Nephron progenitor cell (in vitro differentiated cells): Measurements from ENCODE around the gene IDH2.
"Not testable (repeated sequence)": the region's sequence is repeated elsewhere in the genome, so short reads cannot be mapped to it uniquely, and the experiment has no call there.

Source experiments
- DNase-seq: peaks from one replicate; pipeline ENCODE4 v3.0.0; 2021
- H3K27ac Mint-ChIP-seq: 2 replicates; pipeline ENCODE4 v1.8.0; 2021; ENCODE audit warnings: mild to moderate bottlenecking, moderate library complexity, mixed read lengths
- H3K27me3 Mint-ChIP-seq: 2 replicates; pipeline ENCODE4 v1.8.0; 2021; ENCODE audit warnings: mild to moderate bottlenecking, low read depth, mixed read lengths; ENCODE audit not compliant: poor library complexity
- H3K36me3 Mint-ChIP-seq: 2 replicates; pipeline ENCODE4 v1.8.0; 2021; ENCODE audit warnings: low read depth, mixed read lengths
- H3K4me1 Mint-ChIP-seq: 2 replicates; pipeline ENCODE4 v1.8.0; 2021; ENCODE audit warnings: mixed read lengths
- H3K4me3 Mint-ChIP-seq: 2 replicates; pipeline ENCODE4 v1.8.0; 2021; ENCODE audit warnings: mild to moderate bottlenecking, moderate library complexity, mixed read lengths
- H3K9me3 Mint-ChIP-seq: 2 replicates; pipeline ENCODE4 v1.8.0; 2021; ENCODE audit warnings: mild to moderate bottlenecking, moderate library complexity, mixed read lengths
- TF ChIP-seq, protein P1 (sequence below): fragments of 200-600 bp; sonication (generic); IDR thresholded peaks from 2 replicates; pipeline ENCODE4 v1.5.0; 2021; ENCODE audit warnings: antibody characterized with exemption

Gene IDH2

DNA sequence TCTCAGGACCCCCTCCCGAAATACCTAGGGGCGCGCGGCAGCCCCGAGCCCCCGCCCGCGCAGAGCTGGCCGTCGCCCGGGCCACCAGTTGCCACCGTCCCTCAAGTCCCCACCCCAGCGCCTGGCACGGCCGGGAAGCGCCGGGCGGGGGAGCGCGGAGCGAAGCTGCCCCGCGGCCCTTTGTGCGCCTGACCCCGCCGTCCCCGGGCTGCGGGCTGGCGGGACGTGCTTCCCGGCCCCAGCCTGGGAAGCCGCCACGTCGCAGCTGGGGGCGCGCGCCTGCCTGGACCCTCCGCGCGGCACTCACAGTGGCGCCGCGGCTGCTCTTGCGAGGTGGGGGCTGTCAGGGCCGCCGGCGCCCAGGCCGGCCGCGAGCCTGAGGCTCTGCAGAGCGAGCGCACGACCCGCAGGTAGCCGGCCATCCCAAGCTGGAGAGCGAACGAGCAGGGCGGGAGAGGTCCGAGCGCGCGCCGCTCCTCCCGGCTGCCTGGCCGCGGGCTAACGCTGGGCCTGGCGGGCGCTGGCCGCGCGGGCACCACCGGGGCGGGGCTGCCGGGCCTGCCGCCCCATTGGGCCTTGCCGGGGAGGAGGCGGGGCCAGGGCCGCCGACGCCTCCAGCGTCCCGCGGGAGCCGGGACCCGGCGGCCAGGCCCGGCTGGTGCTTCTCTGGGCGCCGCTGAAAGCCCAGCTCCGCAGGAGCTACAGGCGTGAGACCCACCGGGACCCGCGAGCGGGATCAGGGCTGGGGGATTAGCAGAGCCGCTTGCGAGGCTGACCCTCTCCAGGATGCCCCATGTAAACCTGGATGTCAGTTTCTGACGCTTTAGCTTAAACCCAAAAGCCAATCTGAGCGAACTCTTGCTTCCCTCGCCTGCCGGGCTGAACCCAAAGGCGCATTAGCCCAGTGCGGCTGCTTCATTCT is at the start of gene IDH2:
Gene IDH2, minus strand, starts transcription at position 500 of the 922 bp plus-strand sequence. Its CDS starts 78 bp downstream, at position 422.
- no peaks in the 10 kb centered on the region for H3K9me3 Mint-ChIP-seq
- H3K27ac Mint-ChIP-seq: no peak within 1 kb of the TSS
- peak; percentile 87 for DNase-seq
- peaks cover 26% of the 10 kb centered on the region for H3K27me3 Mint-ChIP-seq
- TF ChIP-seq, protein P1, sequence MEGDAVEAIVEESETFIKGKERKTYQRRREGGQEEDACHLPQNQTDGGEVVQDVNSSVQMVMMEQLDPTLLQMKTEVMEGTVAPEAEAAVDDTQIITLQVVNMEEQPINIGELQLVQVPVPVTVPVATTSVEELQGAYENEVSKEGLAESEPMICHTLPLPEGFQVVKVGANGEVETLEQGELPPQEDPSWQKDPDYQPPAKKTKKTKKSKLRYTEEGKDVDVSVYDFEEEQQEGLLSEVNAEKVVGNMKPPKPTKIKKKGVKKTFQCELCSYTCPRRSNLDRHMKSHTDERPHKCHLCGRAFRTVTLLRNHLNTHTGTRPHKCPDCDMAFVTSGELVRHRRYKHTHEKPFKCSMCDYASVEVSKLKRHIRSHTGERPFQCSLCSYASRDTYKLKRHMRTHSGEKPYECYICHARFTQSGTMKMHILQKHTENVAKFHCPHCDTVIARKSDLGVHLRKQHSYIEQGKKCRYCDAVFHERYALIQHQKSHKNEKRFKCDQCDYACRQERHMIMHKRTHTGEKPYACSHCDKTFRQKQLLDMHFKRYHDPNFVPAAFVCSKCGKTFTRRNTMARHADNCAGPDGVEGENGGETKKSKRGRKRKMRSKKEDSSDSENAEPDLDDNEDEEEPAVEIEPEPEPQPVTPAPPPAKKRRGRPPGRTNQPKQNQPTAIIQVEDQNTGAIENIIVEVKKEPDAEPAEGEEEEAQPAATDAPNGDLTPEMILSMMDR: no peak
- H3K36me3 Mint-ChIP-seq: no peaks in the 10 kb centered on the region
- peaks cover 85% of the 10 kb centered on the region for H3K4me1 Mint-ChIP-seq
- peak within 1 kb of the TSS; percentile 87 for H3K4me3 Mint-ChIP-seq

DNA sequence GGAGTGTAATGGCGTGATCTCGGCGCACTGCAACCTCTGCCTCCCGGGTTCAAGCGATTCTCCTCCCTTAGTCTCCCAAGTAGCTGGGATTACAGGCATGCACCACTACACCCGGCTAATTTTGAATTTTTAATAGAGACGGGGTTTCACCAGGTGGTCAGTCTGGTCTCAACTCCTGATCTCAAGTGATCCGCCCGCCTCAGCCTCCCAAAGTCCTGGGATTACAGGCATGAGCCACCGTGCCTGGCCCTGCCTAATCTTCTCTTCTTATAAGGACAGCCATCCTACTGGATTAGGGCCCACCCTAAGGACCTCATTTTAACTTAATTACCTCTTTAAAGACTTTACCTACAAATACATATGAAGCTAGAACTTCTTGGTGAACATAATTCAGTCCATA is 48.3 kb upstream of the IDH2 start:
- H3K27me3 Mint-ChIP-seq, H3K4me3 Mint-ChIP-seq, H3K36me3 Mint-ChIP-seq, H3K9me3 Mint-ChIP-seq, DNase-seq: not testable (repeated sequence)
- H3K27ac Mint-ChIP-seq: peak overlapping the region; percentile 43
- H3K4me1 Mint-ChIP-seq: peaks cover 36% of the 10 kb centered on the region

DNA sequence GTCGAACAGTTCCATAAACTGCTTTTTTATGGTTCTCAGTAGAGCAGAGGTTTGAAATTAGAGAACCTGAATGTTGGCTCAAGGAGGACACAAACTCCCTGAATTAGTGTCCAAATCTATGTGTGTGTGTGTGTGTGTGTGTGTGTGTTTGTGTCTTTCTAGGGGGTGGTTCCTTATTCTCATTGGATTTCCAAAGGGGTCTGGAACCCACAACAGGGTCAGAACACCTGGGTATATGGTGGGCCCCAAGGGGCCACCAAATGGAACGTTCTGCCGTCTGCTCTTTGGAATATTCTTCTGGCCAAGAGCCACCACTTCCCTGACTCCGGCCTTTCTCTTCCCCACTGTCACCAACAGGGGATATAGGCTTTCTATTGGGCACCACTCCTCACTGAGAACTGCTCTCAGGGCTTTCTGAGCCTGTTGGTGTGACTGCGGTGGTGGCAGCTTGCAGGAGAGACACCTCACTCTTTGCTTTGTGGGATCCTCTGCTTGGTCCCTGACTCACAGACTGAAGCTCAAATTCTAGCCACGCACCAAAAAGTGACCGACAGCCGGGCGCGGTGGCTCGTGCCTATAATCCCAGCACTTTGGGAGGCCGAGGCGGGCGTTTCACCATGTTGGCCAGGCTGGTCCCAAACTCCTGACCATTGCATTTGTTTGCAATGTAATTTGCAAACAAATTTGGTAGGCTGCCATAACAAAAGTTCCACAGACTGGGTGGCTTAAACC is 47.5 kb upstream of the IDH2 start:
- H3K27me3 Mint-ChIP-seq: peaks cover 5% of the 10 kb centered on the region
- H3K4me3 Mint-ChIP-seq: no peak overlapping the region
- DNase-seq: no peak
- peak overlapping the region; percentile 68 for H3K27ac Mint-ChIP-seq
- no peaks in the 10 kb centered on the region for H3K36me3 Mint-ChIP-seq
- H3K9me3 Mint-ChIP-seq: no peaks in the 10 kb centered on the region
- TF ChIP-seq, protein P1: no peak
- H3K4me1 Mint-ChIP-seq: peaks cover 44% of the 10 kb centered on the region

DNA sequence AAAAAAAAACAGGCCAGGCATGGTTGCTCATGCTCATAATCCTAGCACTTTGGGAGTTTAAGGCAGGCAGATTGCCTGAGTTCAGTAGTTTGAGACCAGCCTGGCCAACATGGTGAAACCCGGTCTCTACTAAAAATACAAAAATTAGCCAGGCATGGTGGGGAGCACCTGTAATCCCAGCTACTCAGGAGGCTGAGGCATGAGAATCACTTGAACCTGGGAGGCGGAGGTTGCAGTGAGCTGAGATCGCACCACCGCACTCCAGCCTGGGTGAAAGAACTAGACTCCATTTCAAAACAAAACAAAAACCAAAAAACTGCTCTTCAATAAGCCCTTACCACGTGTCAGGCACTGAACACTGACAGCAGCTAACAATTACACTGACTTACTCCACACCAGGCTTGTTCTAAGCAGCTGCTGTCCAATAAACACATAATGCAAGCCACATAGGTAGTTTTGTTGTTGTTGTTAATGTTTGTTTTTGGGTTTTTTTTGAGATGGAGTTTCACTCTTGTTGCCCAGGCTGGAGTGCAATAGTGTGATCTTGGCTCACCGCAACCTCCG is 44.0 kb upstream of the IDH2 start:
- peaks cover 59% of the 10 kb centered on the region for H3K4me1 Mint-ChIP-seq
- not testable (repeated sequence) for H3K36me3 Mint-ChIP-seq, H3K27me3 Mint-ChIP-seq, H3K4me3 Mint-ChIP-seq, H3K27ac Mint-ChIP-seq, H3K9me3 Mint-ChIP-seq, DNase-seq

DNA sequence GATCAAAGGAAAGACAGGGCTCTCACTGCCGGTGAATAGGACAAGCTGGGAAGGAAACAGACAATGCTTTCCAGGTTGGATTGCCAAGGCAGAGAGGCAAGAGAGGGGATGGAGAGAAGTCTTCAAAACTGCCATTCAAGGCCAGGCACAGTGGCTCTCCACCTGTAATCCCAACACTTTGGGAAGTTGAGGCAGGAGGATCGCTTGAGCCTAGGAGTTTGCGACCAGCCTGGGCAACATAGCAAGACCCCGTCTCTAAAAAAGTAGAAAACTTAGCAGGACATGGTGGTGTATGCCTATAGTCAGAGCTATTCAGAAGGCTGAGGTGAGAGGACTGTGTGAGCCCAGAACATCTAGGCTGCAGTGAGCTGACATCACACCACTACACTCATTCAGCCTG is 43.5 kb upstream of the IDH2 start:
- TF ChIP-seq, protein P1: no peak

DNA sequence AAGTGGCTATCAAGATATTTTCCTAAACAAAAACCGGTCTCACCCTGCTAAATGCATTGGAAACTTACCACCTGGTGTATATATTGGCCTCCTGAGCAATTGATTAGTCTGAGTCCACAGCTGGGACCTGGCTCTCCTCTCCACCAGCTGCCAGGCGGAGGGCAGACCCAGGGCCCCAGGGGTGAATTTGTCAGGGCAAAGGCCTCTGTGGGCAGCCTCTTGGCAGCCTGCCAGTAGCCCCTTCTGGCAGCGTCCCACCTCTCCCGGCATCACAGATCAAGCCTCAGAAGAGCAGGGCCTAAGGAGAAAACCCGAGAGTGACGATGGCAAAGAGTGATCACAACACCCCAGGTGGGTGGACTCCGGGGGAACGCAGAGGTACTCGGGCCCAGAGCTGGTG is 43.0 kb upstream of the IDH2 start:
- no peaks in the 10 kb centered on the region for H3K9me3 Mint-ChIP-seq
- no peaks in the 10 kb centered on the region for H3K36me3 Mint-ChIP-seq
- TF ChIP-seq, protein P1: no peak
- no peak overlapping the region for H3K4me3 Mint-ChIP-seq
- no peak overlapping the region for H3K27ac Mint-ChIP-seq
- H3K4me1 Mint-ChIP-seq: peaks cover 54% of the 10 kb centered on the region
- DNase-seq: no peak
- peaks cover 4% of the 10 kb centered on the region for H3K27me3 Mint-ChIP-seq

More for the DNA sequence above, 43.5 kb upstream of the IDH2 start:
- Mint-ChIP-seq H3K4me1 (peaks cover 59% of the 10 kb centered on the region), H3K4me3 (no peak overlapping the region), H3K9me3 (no peaks in the 10 kb centered on the region), H3K27ac (no peak overlapping the region), H3K36me3 (no peaks in the 10 kb centered on the region), H3K27me3 (peaks cover 8% of the 10 kb centered on the region)
- no peak for DNase-seq
